HG03521 (cell line): ENCODE measurements around the gene IGSF9B.

Source experiments
- ATAC-seq: cut with Tn5 transposase; IDR thresholded peaks from one replicate; pipeline ENCODE4 v1.9.1; 2021; ENCODE audit warnings: mild to moderate bottlenecking, moderate library complexity; ENCODE audit not compliant: unreplicated experiment

Gene IGSF9B

GRCh38 chr11:133886029-133886428 lies 70.7 kb downstream of the IGSF9B start:
- no peak for ATAC-seq

- ATAC-seq: no peak
These were observed 84.6 kb downstream of the IGSF9B start for GRCh38 chr11:133872160-133872559.

- no peak for ATAC-seq
These were observed 89.3 kb downstream of the IGSF9B start for GRCh38 chr11:133867456-133867855.

GRCh38 chr11:133865466-133865865 lies 91.3 kb downstream of the IGSF9B start:
- ATAC-seq: no peak

- no peak for ATAC-seq
These were observed 92.0 kb downstream of the IGSF9B start for GRCh38 chr11:133864756-133865155.

GRCh38 chr11:133860151-133860550 lies 96.6 kb downstream of the IGSF9B start:
- no peak for ATAC-seq
